CD4-positive, alpha-beta T cell (primary cell): Measurements from ENCODE around the gene FRMD5. TPM values are rescaled to one million over a fixed set of nuclear protein-coding genes. Genes with fewer than 3 reads are reported as not detected.

ENCODE experiments used
- ATAC-seq: fragments of 200-7000 bp; cut with Tn5 transposase; one replicate; pipeline ENCODE4 v1.10.0; 2022; ENCODE audit warnings: mild to moderate bottlenecking; ENCODE audit not compliant: poor library complexity
- CTCF ChIA-PET: fragments of 350-600 bp; sonication (Branson Sonifier 250); formaldehyde crosslinking; loops from one replicate; lab custom pipeline; 2021; ENCODE audit warnings: antibody characterized with exemption, inconsistent platforms; lab: Charles Lee
- POLR2A ChIA-PET: fragments of 350-600 bp; sonication (Branson Sonifier 250); formaldehyde crosslinking; loops from one replicate; lab custom pipeline; 2021; ENCODE audit warnings: antibody characterized with exemption, inconsistent platforms; lab: Charles Lee
- DNase-seq, 14 experiments: peaks; one replicate each; pipeline ENCODE4 v3.0.0-alpha.2; 2013 to 2020; ENCODE audit warnings: mixed read lengths in 2 of 14
- H3K27ac ChIP-seq, 2 donors: one replicate each; pipeline versions ENCODE4 v1.5.1 to v1.7.0; 2013; ENCODE audit warnings: low read length in 2 of 2, low read depth in 1 of 2, mild to moderate bottlenecking in 1 of 2
- H3K27me3 ChIP-seq, 2 experiments: 1 replicate in 1 of 2; 2 replicates in 1 of 2; pipeline versions ENCODE4 v1.6.1 to v1.7.0; 2013; ENCODE audit warnings: low read length in 2 of 2, control low read depth in 1 of 2, mild to moderate bottlenecking in 1 of 2, moderate library complexity in 1 of 2; ENCODE audit not compliant: insufficient read depth in 2 of 2, control insufficient read depth in 1 of 2
- H3K36me3 ChIP-seq: one replicate; pipeline ENCODE4 v1.6.1; 2013; ENCODE audit warnings: low read length, control low read depth; ENCODE audit not compliant: insufficient read depth
- H3K4me1 ChIP-seq: one replicate; pipeline ENCODE4 v1.6.1; 2013; ENCODE audit warnings: low read length, control low read depth; ENCODE audit not compliant: insufficient read depth
- H3K4me3 ChIP-seq: one replicate; pipeline ENCODE4 v1.5.1; 2013; ENCODE audit warnings: mild to moderate bottlenecking, low read length, moderate library complexity
- H3K9me3 ChIP-seq, 2 experiments: 1 replicate in 1 of 2; 2 replicates in 1 of 2; pipeline versions ENCODE4 v1.6.1 to v1.7.0; 2013; ENCODE audit warnings: low read length in 2 of 2, mild to moderate bottlenecking in 2 of 2, control low read depth in 1 of 2, moderate library complexity in 1 of 2; ENCODE audit not compliant: control insufficient read depth in 1 of 2, insufficient read depth in 1 of 2
- H3K27ac Mint-ChIP-seq: one replicate; pipeline ENCODE4 v1.8.0; 2020; ENCODE audit warnings: mixed read lengths
- H3K27me3 Mint-ChIP-seq: one replicate; pipeline ENCODE4 v1.8.0; 2021; ENCODE audit warnings: mixed read lengths
- H3K36me3 Mint-ChIP-seq: one replicate; pipeline ENCODE4 v1.8.0; 2021; ENCODE audit warnings: low read depth, mixed read lengths
- H3K4me1 Mint-ChIP-seq: one replicate; pipeline ENCODE4 v1.8.0; 2021; ENCODE audit warnings: low read depth, mixed read lengths
- H3K4me3 Mint-ChIP-seq: one replicate; pipeline ENCODE4 v1.8.0; 2020; ENCODE audit warnings: mild to moderate bottlenecking, mixed read lengths
- H3K9me3 Mint-ChIP-seq: one replicate; pipeline ENCODE4 v1.8.0; 2020; ENCODE audit warnings: mixed read lengths
- intact Hi-C, 2 experiments: fragments of 100-400 bp; cut with DNase I in 1 of 2; cut with micrococcal nuclease in 1 of 2; formaldehyde crosslinking; loops; one replicate each; pipeline versions ENCODE4 v1.15.1 to v1.9.0; 2023 to 2025; cut with DNase I, micrococcal nuclease
- total RNA-seq, 174 experiments: library from RNA in 2 of 174; stranded (reverse) in 2 of 174; gene quantifications; one replicate each; pipeline ENCODE4 v1.2.3 and lab custom pipeline; 2021 to 2026
- TF ChIP-seq, protein P1 (sequence below): fragments of 200-600 bp; IDR thresholded peaks from one replicate; pipeline ENCODE4 v1.8.0; 2022; ENCODE audit warnings: antibody characterized with exemption, mild to moderate bottlenecking

Gene FRMD5
- total RNA-seq, 2 experiments from 2014 or later: not detected

DNA sequence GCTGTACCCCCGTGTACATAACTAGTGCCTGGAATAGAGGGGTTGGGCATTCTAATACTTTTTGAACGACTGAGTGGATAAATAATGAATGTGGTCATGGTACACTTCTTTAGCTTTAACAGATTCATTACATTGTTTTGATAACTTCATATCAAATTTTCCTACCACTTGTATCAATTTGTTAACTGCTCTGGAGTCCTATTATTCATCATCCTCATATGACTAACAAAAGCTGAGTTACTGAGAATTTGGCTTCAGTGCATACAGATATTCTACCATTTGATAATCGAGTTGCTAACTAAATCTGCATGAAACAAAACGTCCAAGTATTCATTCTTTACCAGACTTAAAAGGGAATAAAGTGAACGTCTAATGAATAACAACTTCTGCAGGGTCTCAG lies 31.7 kb downstream of the FRMD5 start:
- CTCF ChIA-PET: no interaction called here
- intact Hi-C loops: no loop called here
- no peak for ATAC-seq
- no peak overlapping the region for H3K4me3 ChIP-seq
- H3K27me3 Mint-ChIP-seq: peaks cover 37% of the 10 kb centered on the region
- H3K9me3 ChIP-seq: no peaks in the 10 kb centered on the region
- H3K36me3 Mint-ChIP-seq: no peaks in the 10 kb centered on the region
- no peak for DNase-seq
- H3K4me1 Mint-ChIP-seq: no peaks in the 10 kb centered on the region
- no peaks in the 10 kb centered on the region for H3K36me3 ChIP-seq
- TF ChIP-seq, protein P1, sequence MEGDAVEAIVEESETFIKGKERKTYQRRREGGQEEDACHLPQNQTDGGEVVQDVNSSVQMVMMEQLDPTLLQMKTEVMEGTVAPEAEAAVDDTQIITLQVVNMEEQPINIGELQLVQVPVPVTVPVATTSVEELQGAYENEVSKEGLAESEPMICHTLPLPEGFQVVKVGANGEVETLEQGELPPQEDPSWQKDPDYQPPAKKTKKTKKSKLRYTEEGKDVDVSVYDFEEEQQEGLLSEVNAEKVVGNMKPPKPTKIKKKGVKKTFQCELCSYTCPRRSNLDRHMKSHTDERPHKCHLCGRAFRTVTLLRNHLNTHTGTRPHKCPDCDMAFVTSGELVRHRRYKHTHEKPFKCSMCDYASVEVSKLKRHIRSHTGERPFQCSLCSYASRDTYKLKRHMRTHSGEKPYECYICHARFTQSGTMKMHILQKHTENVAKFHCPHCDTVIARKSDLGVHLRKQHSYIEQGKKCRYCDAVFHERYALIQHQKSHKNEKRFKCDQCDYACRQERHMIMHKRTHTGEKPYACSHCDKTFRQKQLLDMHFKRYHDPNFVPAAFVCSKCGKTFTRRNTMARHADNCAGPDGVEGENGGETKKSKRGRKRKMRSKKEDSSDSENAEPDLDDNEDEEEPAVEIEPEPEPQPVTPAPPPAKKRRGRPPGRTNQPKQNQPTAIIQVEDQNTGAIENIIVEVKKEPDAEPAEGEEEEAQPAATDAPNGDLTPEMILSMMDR: no peak
- no peaks in the 10 kb centered on the region for H3K27me3 ChIP-seq
- POLR2A ChIA-PET: no interaction called here
- H3K27ac Mint-ChIP-seq: no peak overlapping the region
- H3K4me3 Mint-ChIP-seq: no peak overlapping the region
- no peaks in the 10 kb centered on the region for H3K4me1 ChIP-seq
- H3K9me3 Mint-ChIP-seq: no peaks in the 10 kb centered on the region
- no peak overlapping the region for H3K27ac ChIP-seq

DNA sequence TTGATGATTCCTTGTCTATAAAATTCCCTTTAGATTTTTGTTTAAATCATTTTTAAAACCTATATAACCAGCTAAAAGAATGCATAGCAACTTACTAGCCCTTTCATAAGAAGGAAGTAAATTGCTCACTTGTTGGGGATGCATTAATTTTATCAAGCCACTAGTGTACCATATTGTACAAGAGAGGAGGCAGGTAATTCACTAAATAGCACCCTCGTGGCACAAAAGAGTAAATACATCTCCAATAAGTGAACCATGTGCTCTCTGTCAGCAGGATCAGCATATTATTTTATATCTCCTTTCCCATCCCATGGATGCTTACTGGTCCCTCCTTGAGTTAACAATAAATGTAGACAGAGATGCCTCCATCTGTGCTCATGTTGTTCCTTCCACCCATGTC lies 34.3 kb downstream of the FRMD5 start:
- POLR2A ChIA-PET: no interaction called here
- no peaks in the 10 kb centered on the region for H3K4me1 Mint-ChIP-seq
- Histone ChIP-seq H3K4me3 (no peak overlapping the region), H3K27ac (no peak overlapping the region), H3K27me3 (peaks cover 0 to 4% of the 10 kb centered on the region in 2 experiments), H3K4me1 (no peaks in the 10 kb centered on the region), H3K9me3 (no peaks in the 10 kb centered on the region), H3K36me3 (no peaks in the 10 kb centered on the region)
- CTCF ChIA-PET: no interaction called here
- H3K27me3 Mint-ChIP-seq: peaks cover 46% of the 10 kb centered on the region
- TF ChIP-seq, protein P1: no peak
- H3K27ac Mint-ChIP-seq: no peak overlapping the region
- ATAC-seq (no peak), DNase-seq (no peak)
- intact Hi-C loops: no loop called here
- H3K9me3 Mint-ChIP-seq: no peaks in the 10 kb centered on the region
- H3K36me3 Mint-ChIP-seq: no peaks in the 10 kb centered on the region
- H3K4me3 Mint-ChIP-seq: no peak overlapping the region

DNA sequence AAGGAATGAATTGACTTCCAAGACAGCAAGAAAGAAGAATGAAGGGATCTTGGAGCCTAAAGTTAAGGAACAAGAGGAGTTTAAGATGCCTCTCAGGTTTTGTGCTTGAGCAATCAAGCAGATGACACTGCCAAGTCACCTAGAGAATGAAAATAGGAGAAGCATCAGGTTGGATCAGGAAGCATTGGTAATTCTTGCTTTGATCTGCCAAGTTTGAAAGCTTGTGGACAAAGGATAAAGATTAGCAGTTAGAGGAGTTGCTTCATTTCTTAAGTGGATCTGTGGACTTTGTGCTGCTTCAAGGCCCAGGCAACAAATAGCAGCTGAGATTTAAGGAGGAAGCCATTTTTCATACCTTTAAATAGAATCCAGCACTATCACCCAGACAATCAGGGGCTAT lies 35.6 kb downstream of the FRMD5 start:
- H3K4me1 ChIP-seq: no peaks in the 10 kb centered on the region
- Mint-ChIP-seq H3K36me3 (no peaks in the 10 kb centered on the region), H3K4me1 (no peaks in the 10 kb centered on the region), H3K9me3 (no peaks in the 10 kb centered on the region), H3K27me3 (peaks cover 47% of the 10 kb centered on the region), H3K4me3 (no peak overlapping the region), H3K27ac (no peak overlapping the region)
- H3K9me3 ChIP-seq: no peaks in the 10 kb centered on the region
- ATAC-seq: no peak
- POLR2A ChIA-PET: no interaction called here
- H3K27me3 ChIP-seq: peaks cover 0 to 4% of the 10 kb centered on the region in 2 experiments
- TF ChIP-seq, protein P1: no peak
- no peak overlapping the region for H3K27ac ChIP-seq
- intact Hi-C loops: no loop called here
- CTCF ChIA-PET: no interaction called here
- no peaks in the 10 kb centered on the region for H3K36me3 ChIP-seq
- no peak overlapping the region for H3K4me3 ChIP-seq
- no peak for DNase-seq
